Measurements from ENCODE around the gene LIN54. TPM values are rescaled to one million over a fixed set of nuclear protein-coding genes. Genes with fewer than 3 reads are reported as not detected.
"Not testable (repeated sequence)": the region's sequence is repeated elsewhere in the genome, so short reads cannot be mapped to it uniquely, and the experiment has no call there.

The LIN54 gene
- total RNA-seq, 1 donor from 2014 or later = 8.4 TPM

- peak overlapping the region; percentile 3 for H3K4me3 ChIP-seq (ENCODE audit: low read depth, low read length)
- DNase-seq (ENCODE audit: low read depth) = no peak
- no peak for TF ChIP-seq CTCF (conservative IDR thresholded peaks at IDR 0.05; ENCODE audit: low read depth, low read length)
Observed at GRCh38 chr4:83036991-83037665, 26.5 kb upstream of the LIN54 start.

- peak within 1 kb of the TSS; percentile 94 for H3K4me3 ChIP-seq (ENCODE audit: low read depth, low read length)
- DNase-seq (ENCODE audit: low read depth) = peak; percentile 99
- TF ChIP-seq CTCF (conservative IDR thresholded peaks at IDR 0.05; ENCODE audit: low read depth, low read length) = peak; percentile 29
Observed at GRCh38 chr4:83034630-83035494, 24.2 kb upstream of the LIN54 start, which contains the start of gene COPS4. COPS4 (plus strand) TSS chr4:83035183; CDS start chr4:83035225, 42 bp downstream.

DNA sequence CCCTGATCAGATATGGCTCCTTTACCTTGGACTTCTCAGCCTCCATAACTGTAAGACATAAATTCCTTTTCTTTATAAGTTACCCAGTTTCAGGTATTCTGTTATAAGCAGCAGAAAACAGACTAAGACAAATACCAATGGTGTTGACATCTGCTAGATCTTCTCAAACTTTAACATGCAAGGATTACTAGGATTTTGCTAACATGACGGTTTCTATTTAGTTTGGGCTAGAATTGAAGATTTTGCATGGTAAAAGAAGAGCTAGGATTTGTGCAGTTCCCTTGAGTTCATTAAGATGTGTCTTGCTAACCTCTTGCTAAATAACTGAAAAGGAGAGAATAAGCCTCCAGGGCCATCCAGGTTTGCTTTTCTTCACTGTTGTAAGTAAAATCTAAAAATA is 19.1 kb upstream of the LIN54 start:
- H3K4me3 ChIP-seq (ENCODE audit: low read depth, low read length) = no peak overlapping the region
- no peak for TF ChIP-seq CTCF (conservative IDR thresholded peaks at IDR 0.05; ENCODE audit: low read depth, low read length)
- no peak for DNase-seq (ENCODE audit: low read depth)

DNA sequence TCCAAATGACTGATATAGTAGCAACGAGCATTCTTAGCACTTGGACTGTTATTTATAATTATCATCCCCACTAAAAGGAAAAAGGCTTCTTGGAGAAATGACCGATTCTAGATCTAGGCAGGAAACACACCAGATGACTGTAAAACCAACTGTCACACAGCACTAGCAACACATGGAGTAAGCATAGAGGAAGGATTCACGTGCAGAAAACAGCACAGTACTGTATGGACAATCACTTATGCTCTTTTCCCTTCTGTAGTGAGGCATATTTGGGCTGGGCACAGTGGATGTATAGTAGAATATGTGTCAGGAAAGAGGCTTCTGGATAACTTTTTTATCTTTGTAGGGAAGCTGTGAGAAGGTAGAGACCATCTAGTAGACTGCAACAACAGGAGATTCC is 18.4 kb upstream of the LIN54 start:
- no peak overlapping the region for H3K4me3 ChIP-seq (ENCODE audit: low read depth, low read length)
- no peak for DNase-seq (ENCODE audit: low read depth)
- no peak for TF ChIP-seq CTCF (conservative IDR thresholded peaks at IDR 0.05; ENCODE audit: low read depth, low read length)

- TF ChIP-seq CTCF (conservative IDR thresholded peaks at IDR 0.05; ENCODE audit: low read depth, low read length) = no peak
- no peak overlapping the region for H3K4me3 ChIP-seq (ENCODE audit: low read depth, low read length)
- no peak for DNase-seq (ENCODE audit: low read depth)
Observed at GRCh38 chr4:83025563-83025962, 14.9 kb upstream of the LIN54 start.

DNA sequence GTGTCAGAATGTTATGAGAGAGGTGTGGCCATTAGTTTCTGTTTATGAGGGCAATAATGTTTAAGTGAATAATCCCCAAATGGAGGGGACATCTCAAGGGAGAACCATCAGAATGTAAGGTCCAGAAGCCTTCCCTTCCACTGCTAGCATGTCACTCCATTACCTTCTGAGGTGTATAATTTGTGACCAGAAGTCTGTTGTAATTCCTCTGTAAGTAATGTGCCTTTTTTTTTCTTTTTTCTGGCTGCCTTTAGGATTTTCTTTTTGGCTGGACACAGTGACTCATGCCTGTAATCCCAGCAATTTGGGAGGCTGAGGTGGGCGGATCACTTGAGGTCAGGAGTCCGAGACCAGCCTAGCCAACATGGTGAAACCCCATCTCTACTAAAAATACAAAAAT is 13.6 kb upstream of the LIN54 start:
- no peak for TF ChIP-seq CTCF (conservative IDR thresholded peaks at IDR 0.05; ENCODE audit: low read depth, low read length)
- H3K4me3 ChIP-seq (ENCODE audit: low read depth, low read length) = no peak overlapping the region
- no peak for DNase-seq (ENCODE audit: low read depth)

DNA sequence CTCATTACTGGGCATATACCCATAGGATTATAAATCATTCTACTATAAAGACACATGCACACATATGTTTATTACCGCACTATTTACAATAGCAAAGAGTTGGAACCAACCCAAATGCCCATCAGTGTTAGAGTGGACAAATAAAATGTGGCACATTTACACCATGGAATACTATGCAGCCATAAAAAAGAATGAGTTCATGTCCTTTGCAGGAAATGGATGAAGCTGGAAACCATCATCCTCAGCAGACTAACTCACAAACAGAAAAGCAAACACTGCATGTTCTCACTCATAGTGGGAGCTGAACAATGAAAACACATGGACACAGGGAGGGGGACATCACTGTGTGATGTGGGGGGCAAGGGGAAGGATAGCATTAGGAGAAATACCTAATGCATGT is 13.0 kb upstream of the LIN54 start:
- H3K4me3 ChIP-seq (ENCODE audit: low read depth, low read length); DNase-seq (ENCODE audit: low read depth): not testable (repeated sequence)
